Hepatocyte (in vitro differentiated cells): Measurements from ENCODE around the gene DISC1. TPM values are rescaled to one million over a fixed set of nuclear protein-coding genes. Genes with fewer than 3 reads are reported as not detected.

Source experiments
- DNase-seq: peaks from one replicate; pipeline ENCODE4 v3.0.0-alpha.2; 2016; ENCODE audit warnings: low spot score
- H2AFZ ChIP-seq: fragments of 200-600 bp; sonication (generic); 2 replicates; pipeline ENCODE4 v1.6.0; 2016; ENCODE audit warnings: antibody characterized with exemption, mild to moderate bottlenecking
- H3K27ac ChIP-seq: fragments of 200-600 bp; sonication (generic); 2 replicates; pipeline ENCODE4 v1.5.1; 2016; ENCODE audit warnings: mild to moderate bottlenecking
- H3K27me3 ChIP-seq: fragments of 200-600 bp; sonication (generic); 2 replicates; pipeline ENCODE4 v1.6.1; 2016
- H3K36me3 ChIP-seq: fragments of 200-600 bp; sonication (generic); replicated peaks from 2 replicates; pipeline ENCODE4 v1.5.1; 2016; ENCODE audit warnings: low read depth; ENCODE audit not compliant: insufficient read depth
- H3K4me1 ChIP-seq: fragments of 200-600 bp; sonication (generic); 2 replicates; pipeline ENCODE4 v1.5.1; 2016; ENCODE audit warnings: mild to moderate bottlenecking, moderate library complexity; ENCODE audit not compliant: insufficient read depth
- H3K4me2 ChIP-seq: fragments of 200-600 bp; sonication (generic); 2 replicates; pipeline ENCODE4 v1.6.0; 2016
- H3K4me3 ChIP-seq: fragments of 200-600 bp; sonication (generic); 2 replicates; pipeline ENCODE4 v1.5.1; 2016; ENCODE audit warnings: mild to moderate bottlenecking
- H3K79me2 ChIP-seq: fragments of 200-600 bp; sonication (generic); 2 replicates; pipeline ENCODE4 v1.6.0; 2017; ENCODE audit warnings: mild to moderate bottlenecking
- H3K9me2 ChIP-seq: fragments of 200-600 bp; sonication (generic); replicated peaks from 2 replicates; pipeline ENCODE4 v1.6.0; 2017; ENCODE audit warnings: mild to moderate bottlenecking; ENCODE audit not compliant: insufficient read depth
- H3K9me3 ChIP-seq: fragments of 200-600 bp; sonication (generic); 2 replicates; pipeline ENCODE4 v1.5.1; 2016; ENCODE audit warnings: low read depth, mild to moderate bottlenecking
- H4K20me1 ChIP-seq: fragments of 200-600 bp; sonication (generic); 2 replicates; pipeline ENCODE4 v1.6.0; 2016; ENCODE audit warnings: mild to moderate bottlenecking; ENCODE audit not compliant: insufficient read depth, poor library complexity, severe bottlenecking
- CTCF ChIP-seq: fragments of 200-600 bp; sonication (generic); IDR thresholded peaks from 2 replicates; pipeline ENCODE4 v1.5.1; 2016; ENCODE audit warnings: antibody characterized with exemption, mild to moderate bottlenecking; ENCODE audit not compliant: poor library complexity
- EZH2 ChIP-seq: fragments of 200-600 bp; sonication (generic); IDR thresholded peaks from 2 replicates; pipeline ENCODE4 v1.6.1; 2016; ENCODE audit warnings: antibody characterized with exemption, mild to moderate bottlenecking, borderline replicate concordance
- EZH2phosphoT487 ChIP-seq: fragments of 200-600 bp; sonication (generic); IDR thresholded peaks from one replicate; pipeline ENCODE4 v1.6.1; 2018; ENCODE audit warnings: antibody characterized with exemption, mild to moderate bottlenecking, low read depth, moderate library complexity; ENCODE audit not compliant: unreplicated experiment, severe bottlenecking
- WGBS: methylation state at CpG from one replicate; pipeline ENCODE4 v1.1.6; 2016; ENCODE audit warnings: low lambda C conversion rate; ENCODE audit errors: missing lambda C conversion rate; 5-methylcytosine and 5-hydroxymethylcytosine counted together
- polyA plus RNA-seq: library from polyadenylated mRNA; unstranded; fragments of >200 nt; fragmentation: Nextera tagmentation; extraction: Ambion mirVana; gene quantifications from 2 replicates; pipeline ENCODE4 v1.2.1, GENCODE V29; 2016
- total RNA-seq: library from RNA; depleted of rRNA; stranded (reverse); fragments of >200 nt; gene quantifications from 2 replicates; pipeline ENCODE4 v1.2.3, GENCODE V29; 2014

The DISC1 gene
- total and polyA plus RNA-seq, 2 experiments from 2014 or later: 3.0 to 4.7 TPM

- Histone ChIP-seq H3K4me3 (no peak overlapping the region), H3K4me1 (peaks cover 31% of the 10 kb centered on the region), H3K36me3 (no peaks in the 10 kb centered on the region), H3K4me2 (no peak overlapping the region), H3K79me2 (no peaks in the 10 kb centered on the region), H4K20me1 (no peaks in the 10 kb centered on the region), H3K9me2 (no peaks in the 10 kb centered on the region), H3K27ac (no peak overlapping the region), H3K27me3 (no peaks in the 10 kb centered on the region), H3K9me3 (no peaks in the 10 kb centered on the region), H2AFZ (no peak overlapping the region)
- 97% methylated on average over 4 of the region's 4 CpGs for WGBS
- no peak for DNase-seq
- TF ChIP-seq CTCF: no peak
- TF ChIP-seq EZH2: no peak
- no peak for TF ChIP-seq EZH2phosphoT487
Observed at GRCh38 chr1:231931146-231931545, 304.6 kb downstream of the DISC1 start.

- Histone ChIP-seq H4K20me1 (no peaks in the 10 kb centered on the region), H3K27me3 (no peaks in the 10 kb centered on the region), H2AFZ (no peak overlapping the region), H3K27ac (no peak overlapping the region), H3K36me3 (no peaks in the 10 kb centered on the region), H3K4me2 (no peak overlapping the region), H3K9me3 (no peaks in the 10 kb centered on the region), H3K4me1 (peaks cover 37% of the 10 kb centered on the region), H3K79me2 (no peaks in the 10 kb centered on the region), H3K9me2 (no peaks in the 10 kb centered on the region), H3K4me3 (no peak overlapping the region)
- TF ChIP-seq EZH2: no peak
- no peak for TF ChIP-seq EZH2phosphoT487
- TF ChIP-seq CTCF: peak; percentile 34
- DNase-seq: no peak
- whole genome bisulfite sequencing: 81% methylated on average over 4 of the region's 4 CpGs
Observed at GRCh38 chr1:231931846-231932454, 305.4 kb downstream of the DISC1 start.

GRCh38 chr1:231933711-231934626, 307.4 kb downstream of the DISC1 start:
- 63% methylated on average over 15 of the region's 15 CpGs for WGBS
- Histone ChIP-seq H3K4me1 (peaks cover 45% of the 10 kb centered on the region), H2AFZ (no peak overlapping the region), H3K4me2 (peak overlapping the region; percentile 53), H3K9me3 (no peaks in the 10 kb centered on the region), H3K27me3 (no peaks in the 10 kb centered on the region), H4K20me1 (no peaks in the 10 kb centered on the region), H3K36me3 (no peaks in the 10 kb centered on the region), H3K9me2 (no peaks in the 10 kb centered on the region), H3K4me3 (no peak overlapping the region), H3K27ac (peak overlapping the region; percentile 52), H3K79me2 (no peaks in the 10 kb centered on the region)
- no peak for TF ChIP-seq EZH2phosphoT487
- no peak for TF ChIP-seq CTCF
- DNase-seq: peak; percentile 24
